Kidney epithelial cell (primary cell): ENCODE results near the gene XPO6. TPM values are rescaled to one million over a fixed set of nuclear protein-coding genes. Genes with fewer than 3 reads are reported as not detected.

Source experiments
- DNase-seq: peaks from one replicate; pipeline ENCODE4 v3.0.0-alpha.2; 2010; ENCODE audit warnings: low read depth
- H3K27me3 ChIP-seq: 2 replicates; pipeline ENCODE4 v1.6.0; 2011; ENCODE audit warnings: low read length; ENCODE audit not compliant: control insufficient read depth, insufficient read depth
- H3K36me3 ChIP-seq: 2 replicates; pipeline ENCODE4 v1.5.1; 2011; ENCODE audit warnings: low read length; ENCODE audit not compliant: control insufficient read depth, insufficient read depth
- H3K4me3 ChIP-seq: 2 replicates; pipeline ENCODE4 v1.5.1; 2011; ENCODE audit warnings: low read depth, mild to moderate bottlenecking, control low read depth, low read length
- total RNA-seq: library from RNA; depleted of rRNA; stranded (reverse); fragments of >200 nt; gene quantifications from 2 replicates; pipeline ENCODE4 v1.2.3, GENCODE V29; 2015
- TF ChIP-seq, protein P1 (sequence below): IDR thresholded peaks from 2 replicates; pipeline ENCODE4 v1.5.1; 2011; ENCODE audit warnings: mild to moderate bottlenecking, moderate library complexity, low read length, control low read depth, inconsistent platforms; ENCODE audit not compliant: insufficient read depth, poor library complexity, severe bottlenecking

The XPO6 gene
- total RNA-seq, 1 donor from 2014 or later, result 61.9 TPM

- H3K27me3 ChIP-seq, result no peaks in the 10 kb centered on the region
- DNase-seq, result no peak
- TF ChIP-seq, protein P1, sequence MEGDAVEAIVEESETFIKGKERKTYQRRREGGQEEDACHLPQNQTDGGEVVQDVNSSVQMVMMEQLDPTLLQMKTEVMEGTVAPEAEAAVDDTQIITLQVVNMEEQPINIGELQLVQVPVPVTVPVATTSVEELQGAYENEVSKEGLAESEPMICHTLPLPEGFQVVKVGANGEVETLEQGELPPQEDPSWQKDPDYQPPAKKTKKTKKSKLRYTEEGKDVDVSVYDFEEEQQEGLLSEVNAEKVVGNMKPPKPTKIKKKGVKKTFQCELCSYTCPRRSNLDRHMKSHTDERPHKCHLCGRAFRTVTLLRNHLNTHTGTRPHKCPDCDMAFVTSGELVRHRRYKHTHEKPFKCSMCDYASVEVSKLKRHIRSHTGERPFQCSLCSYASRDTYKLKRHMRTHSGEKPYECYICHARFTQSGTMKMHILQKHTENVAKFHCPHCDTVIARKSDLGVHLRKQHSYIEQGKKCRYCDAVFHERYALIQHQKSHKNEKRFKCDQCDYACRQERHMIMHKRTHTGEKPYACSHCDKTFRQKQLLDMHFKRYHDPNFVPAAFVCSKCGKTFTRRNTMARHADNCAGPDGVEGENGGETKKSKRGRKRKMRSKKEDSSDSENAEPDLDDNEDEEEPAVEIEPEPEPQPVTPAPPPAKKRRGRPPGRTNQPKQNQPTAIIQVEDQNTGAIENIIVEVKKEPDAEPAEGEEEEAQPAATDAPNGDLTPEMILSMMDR, result no peak
Observed at GRCh38 chr16:28081391-28081968, 130.3 kb downstream of the XPO6 start.

GRCh38 chr16:28078261-28078660, 133.5 kb downstream of the XPO6 start:
- no peak for DNase-seq
- TF ChIP-seq, protein P1, result no peak
- Histone ChIP-seq H3K4me3 (no peak overlapping the region), H3K27me3 (peaks cover 2% of the 10 kb centered on the region), H3K36me3 (no peaks in the 10 kb centered on the region)

More at GRCh38 chr16:28081391-28081968, 130.3 kb downstream of the XPO6 start:
- Histone ChIP-seq H3K36me3 (no peaks in the 10 kb centered on the region), H3K4me3 (no peak overlapping the region)

GRCh38 chr16:28073836-28074235, 137.9 kb downstream of the XPO6 start:
- TF ChIP-seq, protein P1, result no peak
- no peaks in the 10 kb centered on the region for H3K36me3 ChIP-seq
- no peak overlapping the region for H3K4me3 ChIP-seq
- no peak for DNase-seq
- H3K27me3 ChIP-seq, result peaks cover 2% of the 10 kb centered on the region

GRCh38 chr16:28072087-28072486, 139.7 kb downstream of the XPO6 start:
- no peaks in the 10 kb centered on the region for H3K36me3 ChIP-seq
- H3K27me3 ChIP-seq, result peaks cover 2% of the 10 kb centered on the region
- H3K4me3 ChIP-seq, result no peak overlapping the region
- DNase-seq, result no peak
- TF ChIP-seq, protein P1, result no peak

DNA sequence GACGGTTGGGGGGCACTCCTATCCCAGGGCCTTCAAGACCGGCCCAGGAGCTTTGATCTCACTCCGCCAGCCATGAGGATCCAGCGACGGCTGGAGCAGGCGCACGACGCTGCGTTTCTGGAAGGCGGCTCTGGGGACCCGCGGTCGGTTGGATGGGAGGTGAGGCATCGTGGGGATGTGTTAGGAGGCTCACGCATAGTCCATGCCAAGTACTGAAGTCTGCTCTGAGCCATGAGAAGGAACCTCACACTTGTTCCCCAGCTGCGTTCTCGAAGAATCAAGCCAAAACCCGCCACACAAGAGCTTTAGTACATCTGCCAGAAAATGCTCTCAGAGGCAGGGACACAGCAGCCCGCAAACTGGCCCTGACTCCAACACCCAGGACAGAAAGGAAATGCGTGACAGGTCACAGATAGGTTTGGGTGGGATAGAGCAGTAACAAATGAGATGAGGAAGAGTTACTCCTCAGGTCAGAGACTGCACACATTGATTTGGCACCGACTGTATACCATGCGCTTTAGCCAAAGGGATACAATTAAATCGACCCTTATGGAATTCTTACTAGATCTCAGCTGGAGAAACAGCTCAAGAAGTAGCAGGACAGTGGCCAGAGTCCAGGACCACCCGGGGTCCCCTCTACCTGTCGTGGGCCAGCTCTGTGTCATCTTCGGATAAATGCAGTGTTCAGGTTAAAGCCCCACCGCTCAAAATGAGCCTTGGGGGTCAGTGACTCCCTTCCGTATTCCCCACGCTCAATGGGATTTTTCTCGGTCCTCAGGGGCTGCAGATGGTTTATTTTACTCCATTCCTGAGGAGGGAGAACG, 141.6 kb downstream of the XPO6 start:
- Histone ChIP-seq H3K27me3 (peaks cover 8% of the 10 kb centered on the region), H3K36me3 (no peaks in the 10 kb centered on the region), H3K4me3 (no peak overlapping the region)
- no peak for DNase-seq
- TF ChIP-seq, protein P1, result no peak
